ENCODE data around the gene ARNT2.

DNA sequence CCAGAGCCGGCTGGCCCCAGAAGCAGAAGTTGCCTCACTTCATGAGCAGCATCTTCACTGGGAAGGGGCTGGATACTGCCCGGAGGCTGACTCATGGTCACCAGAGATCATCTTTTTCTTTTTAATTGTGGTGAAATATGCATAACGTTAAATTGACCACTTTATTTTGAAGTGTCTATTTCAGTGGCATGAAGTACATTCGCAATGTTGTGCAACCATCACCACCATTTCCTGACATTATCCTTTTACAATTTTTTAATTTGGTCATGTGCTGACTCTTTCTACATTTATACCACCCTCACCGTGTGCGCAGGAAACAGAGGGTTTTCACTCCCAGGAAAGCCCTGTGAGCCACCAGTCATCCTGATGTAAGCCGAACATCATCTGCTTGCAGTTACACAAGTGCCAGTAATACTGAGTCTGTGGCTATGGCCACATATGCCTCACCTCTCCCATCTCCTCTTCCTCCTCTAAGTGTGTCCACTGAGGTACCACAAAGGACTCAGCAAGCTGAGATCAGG is 239.3 kb downstream of the ARNT2 start:
- TF ChIP-seq, protein P1, sequence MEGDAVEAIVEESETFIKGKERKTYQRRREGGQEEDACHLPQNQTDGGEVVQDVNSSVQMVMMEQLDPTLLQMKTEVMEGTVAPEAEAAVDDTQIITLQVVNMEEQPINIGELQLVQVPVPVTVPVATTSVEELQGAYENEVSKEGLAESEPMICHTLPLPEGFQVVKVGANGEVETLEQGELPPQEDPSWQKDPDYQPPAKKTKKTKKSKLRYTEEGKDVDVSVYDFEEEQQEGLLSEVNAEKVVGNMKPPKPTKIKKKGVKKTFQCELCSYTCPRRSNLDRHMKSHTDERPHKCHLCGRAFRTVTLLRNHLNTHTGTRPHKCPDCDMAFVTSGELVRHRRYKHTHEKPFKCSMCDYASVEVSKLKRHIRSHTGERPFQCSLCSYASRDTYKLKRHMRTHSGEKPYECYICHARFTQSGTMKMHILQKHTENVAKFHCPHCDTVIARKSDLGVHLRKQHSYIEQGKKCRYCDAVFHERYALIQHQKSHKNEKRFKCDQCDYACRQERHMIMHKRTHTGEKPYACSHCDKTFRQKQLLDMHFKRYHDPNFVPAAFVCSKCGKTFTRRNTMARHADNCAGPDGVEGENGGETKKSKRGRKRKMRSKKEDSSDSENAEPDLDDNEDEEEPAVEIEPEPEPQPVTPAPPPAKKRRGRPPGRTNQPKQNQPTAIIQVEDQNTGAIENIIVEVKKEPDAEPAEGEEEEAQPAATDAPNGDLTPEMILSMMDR (IDR thresholded peaks at IDR 0.05) = no peak
- TF ChIP-seq POLR2AphosphoS5 (IDR thresholded peaks at IDR 0.05; ENCODE audit: low read depth, low read length) = no peak
- TF ChIP-seq MXI1 (IDR thresholded peaks at IDR 0.05; ENCODE audit: low read depth, low read length) = no peak
- TF ChIP-seq SIN3A (IDR thresholded peaks at IDR 0.05; ENCODE audit: borderline replicate concordance, low read depth, low read length) = no peak
- TF ChIP-seq EP300 (IDR thresholded peaks at IDR 0.05; ENCODE audit: borderline replicate concordance in 1 of 2, low read depth in 1 of 2, low read length in 1 of 2) = no peak
- no peak for TF ChIP-seq EZH2phosphoT487 (IDR thresholded peaks at IDR 0.05; ENCODE audit: borderline replicate concordance, low read depth)
- TF ChIP-seq TEAD4 (IDR thresholded peaks at IDR 0.05; ENCODE audit: borderline replicate concordance, insufficient read depth) = no peak
